ENCODE data around the gene CEP170.

GRCh38 chr1:243294723-243295121 lies 39.6 kb upstream of the CEP170 start:
- no peak for TF ChIP-seq CTCF (IDR thresholded peaks at IDR 0.05)
- no peak for TF ChIP-seq CHD4 (IDR thresholded peaks at IDR 0.05; ENCODE audit: borderline replicate concordance)
- no peak for TF ChIP-seq POLR2A (IDR thresholded peaks at IDR 0.05; ENCODE audit: low read length)
- no peak for TF ChIP-seq REST (IDR thresholded peaks at IDR 0.05)
- no peak for TF ChIP-seq NFE2L2 (conservative IDR thresholded peaks at IDR 0.05; ENCODE audit: low read length)
- no peak for TF ChIP-seq MAZ (IDR thresholded peaks at IDR 0.05; ENCODE audit: borderline replicate concordance, low read depth, low read length)
- no peak for TF ChIP-seq POLR2AphosphoS2 (conservative IDR thresholded peaks at IDR 0.05; ENCODE audit: low read length)
- no peak for TF ChIP-seq SMC3 (IDR thresholded peaks at IDR 0.05)
- TF ChIP-seq CEBPB (IDR thresholded peaks at IDR 0.05): no peak
- TF ChIP-seq RAD21 (conservative IDR thresholded peaks at IDR 0.05 in 1 of 2, IDR thresholded peaks at IDR 0.05 in 1 of 2): no peak
- no peak for TF ChIP-seq PBX3 (IDR thresholded peaks at IDR 0.05)
